ENCODE data around the gene ICAM4. TPM values are rescaled to one million over a fixed set of nuclear protein-coding genes. Genes with fewer than 3 reads are reported as not detected.

The ICAM4 gene
- polyA plus RNA-seq, 3 donors = 5.5 to 17.3 (median 11.2) TPM

- H3K36me3 Mint-ChIP-seq = peaks cover 17 to 25% of the 10 kb centered on the region in 2 donors
Measured at GRCh38 chr19:10291554-10292205, 4.9 kb downstream of the ICAM4 start.

More at GRCh38 chr19:10291554-10292205, 4.9 kb downstream of the ICAM4 start:
- Mint-ChIP-seq H3K27me3 (ENCODE audit: low read depth in 3 of 3) (peaks cover 76 to 96% (median 88%) of the 10 kb centered on the region in 3 donors), H3K4me3 (peak overlapping the region; percentile 75 to 94), H3K4me1 (peaks cover 80% of the 10 kb centered on the region), H3K27ac (peak overlapping the region in 5 of 7 donors; percentile 15 to 90 (median 64)), H3K9me3 (peaks cover 0 to 53% (median 31%) of the 10 kb centered on the region in 7 donors)
- peak overlapping the region; percentile 12 to 74 (median 29) for H3K4me3 ChIP-seq (replicated peaks in 1 of 3; ENCODE audit: low read depth in 2 of 3, low read length in 3 of 3)
- H3K79me2 ChIP-seq (ENCODE audit: insufficient read depth, low read length) = no peaks in the 10 kb centered on the region
- H2AFZ ChIP-seq (ENCODE audit: insufficient read depth, low read depth, low read length, poor library complexity, severe bottlenecking) = peak overlapping the region; percentile 73
- peaks cover 11% of the 10 kb centered on the region for H4K20me1 ChIP-seq (ENCODE audit: insufficient read depth, low read length)
- no peak overlapping the region for H3K9ac ChIP-seq (ENCODE audit: insufficient read depth, low read length, poor library complexity, severe bottlenecking)
- H3K27me3 ChIP-seq (ENCODE audit: control insufficient read depth in 2 of 2, insufficient read depth in 2 of 2, low read length in 2 of 2) = peaks cover 37 to 88% of the 10 kb centered on the region in 2 donors
- intact Hi-C loops (cut with micrococcal nuclease) = no loop called here
- DNase-seq = no peak
- H3K4me1 ChIP-seq (ENCODE audit: control insufficient read depth in 1 of 2, insufficient read depth in 2 of 2, low read length in 2 of 2) = peaks cover 92 to 95% of the 10 kb centered on the region in 2 donors
- no peak overlapping the region for H3K27ac ChIP-seq (ENCODE audit: low read depth in 1 of 2, low read length in 2 of 2)
- H3K36me3 ChIP-seq (replicated peaks in 1 of 2; ENCODE audit: control insufficient read depth in 1 of 2, insufficient read depth in 2 of 2, low read length in 2 of 2) = no peaks in the 10 kb centered on the region
- peak overlapping the region; percentile 78 for H3K4me2 ChIP-seq (replicated peaks; ENCODE audit: extremely low read depth, low read length, poor library complexity, severe bottlenecking)
- no peak for TF ChIP-seq CTCF (IDR thresholded peaks at IDR 0.05)
- H3K9me3 ChIP-seq (replicated peaks in 1 of 2; ENCODE audit: control insufficient read depth in 1 of 2, insufficient read depth in 1 of 2, low read length in 2 of 2) = peaks cover 6 to 22% of the 10 kb centered on the region in 2 donors
- 1% methylated on average over 47 of the region's 49 CpGs for WGBS (ENCODE audit: insufficient coverage)

All from CD14-positive monocyte (primary cell).